ENCODE measurements around the gene JUND. TPM values are rescaled to one million over a fixed set of nuclear protein-coding genes. Genes with fewer than 3 reads are reported as not detected.

Gene JUND
- total RNA-seq, 4 donors from 2014 or later = 67.2 to 258 (median 221) TPM

- Histone ChIP-seq H3K4me1 (peaks cover 9 to 11% of the 10 kb centered on the region in 2 donors), H3K36me3 (no peaks in the 10 kb centered on the region), H3K27ac (peak overlapping the region; percentile 16 to 100 (median 29)), H3K9me3 (no peaks in the 10 kb centered on the region), H3K4me3 (no peak overlapping the region), H3K27me3 (no peaks in the 10 kb centered on the region)
- DNase-seq (no peak), ATAC-seq (no peak)
- in situ Hi-C loops (cut with MboI; ENCODE audit: low sequenced_read_pairs in 4 of 4) (no loop called here), intact Hi-C loops (cut with DNase I; ENCODE audit: low total_unique reads) (no loop called here)
- TF ChIP-seq POLR2A (IDR thresholded peaks at IDR 0.05) (no peak), CTCF (IDR thresholded peaks at IDR 0.05 in 4 of 5, conservative IDR thresholded peaks at IDR 0.05 in 1 of 5) (no peak)
Measured at GRCh38 chr19:18286973-18287635, 5.7 kb upstream of the JUND start.

- TF ChIP-seq CTCF (IDR thresholded peaks at IDR 0.05 in 4 of 5, conservative IDR thresholded peaks at IDR 0.05 in 1 of 5) = no peak
- no peak for TF ChIP-seq POLR2A (IDR thresholded peaks at IDR 0.05)
- in situ Hi-C loops (cut with MboI; ENCODE audit: low sequenced_read_pairs in 4 of 4) (no loop called here), intact Hi-C loops (cut with DNase I; ENCODE audit: low total_unique reads) (loop anchor here (5.0 kb wide), 2 partner anchors 263 to 278 kb away; partner anchors contain the start of gene ARRDC2)
- DNase-seq = no peak
- Histone ChIP-seq H3K4me1 (peaks cover 9 to 11% of the 10 kb centered on the region in 2 donors), H3K36me3 (no peaks in the 10 kb centered on the region), H3K4me3 (no peak overlapping the region), H3K27ac (peak overlapping the region in 3 of 4 donors; percentile 65 to 100 (median 72)), H3K9me3 (no peaks in the 10 kb centered on the region), H3K27me3 (no peaks in the 10 kb centered on the region)
- ATAC-seq = no peak
Measured at GRCh38 chr19:18284712-18285360, 3.4 kb upstream of the JUND start.

- intact Hi-C loops (cut with DNase I; ENCODE audit: low total_unique reads) (loop anchor here (5.0 kb wide), 2 partner anchors 261 to 276 kb away; partner anchors contain the start of gene ARRDC2), in situ Hi-C loops (cut with MboI; ENCODE audit: low sequenced_read_pairs in 4 of 4) (no loop called here)
- no peak for DNase-seq
- peaks cover 0 to 2% of the 10 kb centered on the region in 2 donors for H3K36me3 ChIP-seq
- ATAC-seq = no peak
- TF ChIP-seq POLR2A (IDR thresholded peaks at IDR 0.05) (no peak), CTCF (IDR thresholded peaks at IDR 0.05 in 4 of 5, conservative IDR thresholded peaks at IDR 0.05 in 1 of 5) (no peak)
- H3K4me1 ChIP-seq = peaks cover 19 to 21% of the 10 kb centered on the region in 2 donors
- no peaks in the 10 kb centered on the region for H3K27me3 ChIP-seq
- no peaks in the 10 kb centered on the region for H3K9me3 ChIP-seq
- H3K4me3 ChIP-seq = no peak overlapping the region
- H3K27ac ChIP-seq = peak overlapping the region; percentile 96 to 100 (median 98)
Measured at GRCh38 chr19:18283338-18283737, 1.9 kb upstream of the JUND start.

- peaks cover 22 to 26% of the 10 kb centered on the region in 2 donors for H3K4me1 ChIP-seq
- H3K36me3 ChIP-seq = peaks cover 0 to 4% of the 10 kb centered on the region in 2 donors
- in situ Hi-C loops (cut with MboI; ENCODE audit: low sequenced_read_pairs in 4 of 4) (no loop called here), intact Hi-C loops (cut with DNase I; ENCODE audit: low total_unique reads) (loop anchor here (1.0 to 5.0 kb wide), 3 partner anchors 10 to 275 kb away; partner anchors contain the start of gene ARRDC2)
- TF ChIP-seq CTCF (IDR thresholded peaks at IDR 0.05 in 4 of 5, conservative IDR thresholded peaks at IDR 0.05 in 1 of 5) (no peak), POLR2A (IDR thresholded peaks at IDR 0.05) (no peak)
- peak overlapping the region; percentile 68 to 92 (median 72) for H3K4me3 ChIP-seq
- no peak for DNase-seq
- H3K27ac ChIP-seq = peak overlapping the region; percentile 96 to 100 (median 98)
- H3K9me3 ChIP-seq = no peaks in the 10 kb centered on the region
- H3K27me3 ChIP-seq = no peaks in the 10 kb centered on the region
- ATAC-seq = no peak
Measured at GRCh38 chr19:18282788-18283141, 1.3 kb upstream of the JUND start.

Data from gastrocnemius medialis (tissue), 4 donors.